KOPT-K1 (cell line): ENCODE results near the gene DOCK1.

ENCODE experiments used
- H3K27ac ChIP-seq: fragments of 200-600 bp; sonication (generic); 2 replicates; pipeline ENCODE4 v1.5.1; 2016; ENCODE audit warnings: antibody characterized with exemption, mild to moderate bottlenecking, low read depth, low read length; ENCODE audit not compliant: poor library complexity, severe bottlenecking
- H3K36me3 ChIP-seq: fragments of 200-600 bp; sonication (generic); 2 replicates; pipeline ENCODE4 v1.5.1; 2017; ENCODE audit warnings: antibody characterized with exemption, mild to moderate bottlenecking, low read length, moderate library complexity; ENCODE audit not compliant: insufficient read depth
- H3K9me3 ChIP-seq: fragments of 200-600 bp; sonication (generic); 2 replicates; pipeline ENCODE4 v1.5.1; 2017; ENCODE audit warnings: antibody characterized with exemption, low read length, mild to moderate bottlenecking; ENCODE audit not compliant: insufficient read depth, poor library complexity, severe bottlenecking

DOCK1 gene

DNA sequence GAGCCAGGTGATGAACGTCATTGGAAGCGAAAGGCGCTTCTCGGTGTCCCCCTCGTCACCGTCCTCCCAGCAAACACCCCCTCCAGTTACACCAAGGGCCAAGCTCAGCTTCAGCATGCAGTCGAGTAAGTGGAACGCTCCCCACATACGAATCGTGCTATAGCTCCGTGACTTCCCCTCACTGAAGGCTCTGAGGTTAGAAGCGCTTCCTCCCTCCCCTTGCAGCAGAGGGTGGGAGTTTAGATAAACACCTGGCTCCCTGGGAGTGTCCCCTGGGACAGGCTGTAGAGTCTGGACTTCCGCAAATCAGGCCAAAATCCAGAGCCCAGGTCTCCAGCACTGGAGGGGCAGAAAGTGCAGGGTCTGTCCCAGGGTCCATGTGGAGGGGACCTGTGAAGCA is 538.9 kb downstream of the DOCK1 start:
- H3K36me3 ChIP-seq: no peaks in the 10 kb centered on the region
- H3K9me3 ChIP-seq: no peaks in the 10 kb centered on the region
- no peak overlapping the region for H3K27ac ChIP-seq

DNA sequence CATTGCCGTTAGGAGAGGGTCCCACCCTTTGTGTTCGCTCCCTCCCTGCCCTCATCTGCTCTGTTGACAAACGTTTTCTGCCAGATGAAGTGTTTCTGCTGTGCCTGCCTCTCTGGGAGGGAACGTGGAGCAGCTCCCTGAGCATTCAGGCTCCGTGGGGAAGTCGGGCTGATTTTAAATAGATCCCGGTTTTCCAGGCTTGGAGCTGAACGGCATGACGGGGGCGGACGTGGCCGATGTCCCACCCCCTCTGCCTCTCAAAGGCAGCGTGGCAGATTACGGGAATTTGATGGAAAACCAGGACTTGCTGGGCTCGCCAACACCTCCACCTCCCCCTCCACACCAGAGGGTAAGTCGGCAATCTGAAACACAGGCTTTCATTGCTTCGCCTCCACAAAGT is 542.0 kb downstream of the DOCK1 start:
- no peaks in the 10 kb centered on the region for H3K9me3 ChIP-seq
- H3K36me3 ChIP-seq: no peaks in the 10 kb centered on the region
- no peak overlapping the region for H3K27ac ChIP-seq

- Histone ChIP-seq H3K36me3 (no peaks in the 10 kb centered on the region), H3K27ac (no peak overlapping the region), H3K9me3 (no peaks in the 10 kb centered on the region)
These were observed 544.3 kb downstream of the DOCK1 start for GRCh38 chr10:127449490-127449889.

DNA sequence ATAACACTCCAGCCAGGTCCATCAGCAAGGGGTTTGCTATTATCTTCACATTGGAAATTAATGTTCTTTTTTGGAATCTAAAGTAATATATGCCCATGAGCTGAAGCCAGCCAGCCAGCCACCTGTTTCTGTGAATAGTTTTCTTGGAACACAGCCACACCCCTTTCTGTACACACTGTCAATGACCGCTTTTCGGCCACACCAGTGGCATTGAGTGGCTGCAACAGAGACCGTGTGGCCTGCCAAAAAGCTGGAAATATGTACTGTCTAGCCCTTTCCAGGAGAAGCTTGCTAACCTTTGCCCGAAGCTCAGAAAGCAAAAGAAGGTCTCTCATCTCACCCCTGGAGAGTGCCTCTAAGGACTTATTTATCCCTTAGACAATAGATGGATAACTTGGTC is 545.4 kb downstream of the DOCK1 start:
- no peaks in the 10 kb centered on the region for H3K36me3 ChIP-seq
- H3K27ac ChIP-seq: no peak overlapping the region
- H3K9me3 ChIP-seq: no peaks in the 10 kb centered on the region

DNA sequence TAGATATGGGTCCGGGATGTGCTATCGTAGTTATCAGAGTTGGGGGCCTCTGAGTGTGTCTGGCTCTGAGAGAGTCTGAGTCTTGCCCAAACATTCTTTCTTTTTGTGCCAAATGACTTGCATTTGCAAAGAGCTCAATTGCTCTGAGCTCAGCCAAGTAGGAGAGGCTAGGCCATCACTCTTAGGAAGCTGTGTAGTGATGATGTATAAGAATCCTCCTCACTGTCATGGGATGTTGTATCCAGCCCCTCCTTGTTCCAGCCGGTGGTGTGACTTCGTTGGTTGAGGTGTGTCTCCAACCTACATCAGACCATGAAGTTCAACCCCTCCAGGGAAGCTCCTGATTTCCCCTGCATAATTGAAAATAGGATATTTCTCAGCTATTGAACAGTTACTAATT is 546.4 kb downstream of the DOCK1 start:
- Histone ChIP-seq H3K27ac (no peak overlapping the region), H3K36me3 (no peaks in the 10 kb centered on the region)

DNA sequence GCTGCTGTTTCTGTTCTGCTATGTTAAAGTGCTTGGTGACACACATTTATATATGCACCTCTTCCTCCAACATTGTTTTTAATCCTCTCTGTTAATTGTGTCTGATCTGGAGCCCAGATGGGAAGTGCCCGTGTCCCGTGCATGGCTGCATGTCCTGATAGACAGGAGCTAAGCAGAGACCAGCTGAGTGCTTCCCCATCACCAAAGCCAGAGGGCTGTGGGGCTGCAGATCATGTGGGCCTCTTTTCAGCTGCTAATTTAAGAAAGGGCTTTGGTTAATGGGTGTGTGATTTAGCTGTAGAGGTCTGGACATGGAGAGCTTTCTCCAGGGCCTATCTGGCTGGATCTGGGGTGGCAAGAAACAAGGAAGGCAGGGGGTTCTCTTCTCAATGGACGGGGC is 547.3 kb downstream of the DOCK1 start:
- Histone ChIP-seq H3K36me3 (no peaks in the 10 kb centered on the region), H3K27ac (no peak overlapping the region), H3K9me3 (no peaks in the 10 kb centered on the region)

More for the DNA sequence above, 546.4 kb downstream of the DOCK1 start:
- no peaks in the 10 kb centered on the region for H3K9me3 ChIP-seq

DNA sequence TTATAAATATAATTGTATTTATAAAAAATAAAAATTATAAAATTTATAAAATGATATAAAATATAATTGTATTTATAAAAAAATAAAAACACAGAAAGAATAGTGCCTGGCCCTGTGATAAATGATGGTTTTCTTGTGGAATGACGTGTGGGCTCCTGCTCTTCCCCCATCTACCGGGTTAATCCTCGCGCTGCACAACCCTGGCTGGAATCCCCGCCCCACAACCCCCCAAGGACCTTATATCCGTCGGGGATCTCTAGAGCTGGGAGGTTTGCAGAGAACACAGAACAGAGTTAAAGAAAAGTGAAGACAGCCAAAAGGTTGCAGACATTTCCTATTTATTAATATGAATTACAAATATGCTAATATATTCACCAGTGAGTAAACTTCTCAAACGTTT is 548.5 kb downstream of the DOCK1 start:
- H3K36me3 ChIP-seq: no peaks in the 10 kb centered on the region
- H3K27ac ChIP-seq: no peak overlapping the region
- H3K9me3 ChIP-seq: no peaks in the 10 kb centered on the region

DNA sequence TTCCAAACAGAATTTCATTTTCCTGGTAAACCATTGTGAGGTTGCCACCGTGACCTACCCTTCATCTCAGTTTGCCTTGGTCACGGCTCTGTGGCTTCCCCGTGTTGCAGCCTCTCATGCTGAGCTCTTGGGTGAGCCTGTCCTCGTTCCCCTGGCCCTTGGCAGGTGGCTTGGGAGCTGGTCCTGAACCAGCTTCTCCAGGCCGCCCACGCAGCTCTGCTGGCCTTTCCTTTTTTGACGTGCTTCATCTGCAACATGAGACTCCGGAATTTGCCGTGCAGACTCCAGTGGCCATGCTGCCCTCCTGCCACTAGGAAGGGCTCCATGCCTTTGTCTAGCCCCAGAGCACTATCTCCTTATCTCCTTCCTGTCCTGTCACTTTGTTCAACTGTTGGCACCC is 550.9 kb downstream of the DOCK1 start:
- H3K36me3 ChIP-seq: no peaks in the 10 kb centered on the region
- H3K27ac ChIP-seq: no peak overlapping the region
- no peaks in the 10 kb centered on the region for H3K9me3 ChIP-seq

DNA sequence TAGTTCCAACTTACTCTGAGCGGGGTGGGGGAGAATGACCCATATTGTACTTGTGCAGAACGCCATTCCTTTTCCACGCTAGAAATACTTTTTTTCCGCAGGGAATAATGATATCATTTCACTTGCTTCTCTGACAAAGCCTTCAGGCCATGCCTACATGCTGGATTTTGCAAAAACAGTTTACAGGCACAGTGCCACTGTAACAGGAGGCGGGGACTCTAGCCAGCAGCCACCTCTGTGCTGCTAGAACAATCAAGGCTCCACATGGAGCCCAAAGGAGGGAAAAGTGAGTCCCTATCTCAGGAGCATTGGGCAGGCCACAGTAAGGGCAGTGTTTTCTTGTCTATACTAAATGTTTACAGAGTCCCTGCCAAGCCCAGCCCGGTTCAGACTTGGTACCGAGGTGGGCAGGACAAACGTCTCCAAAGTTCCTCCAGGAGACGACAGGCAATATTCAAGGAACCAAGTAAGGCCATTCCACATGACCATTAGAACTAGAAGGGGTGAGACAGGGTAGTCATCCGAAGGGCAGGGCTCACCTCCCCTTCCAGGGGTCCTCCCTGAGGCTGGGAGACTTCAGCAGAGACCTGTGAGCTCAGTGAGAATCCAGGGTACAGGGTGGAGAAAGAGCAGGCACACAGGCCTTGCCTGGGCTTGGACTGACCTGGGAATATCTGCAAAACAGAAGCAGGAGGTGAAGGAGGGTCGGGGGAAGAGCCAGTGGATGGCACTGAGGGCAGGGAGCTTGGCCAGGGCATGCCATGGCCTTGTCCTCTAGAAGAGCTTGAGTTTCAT is 553.0 kb downstream of the DOCK1 start:
- H3K36me3 ChIP-seq: no peaks in the 10 kb centered on the region
- H3K27ac ChIP-seq: no peak overlapping the region
- no peaks in the 10 kb centered on the region for H3K9me3 ChIP-seq

GRCh38 chr10:127458829-127459228 is 553.6 kb downstream of the DOCK1 start:
- Histone ChIP-seq H3K36me3 (no peaks in the 10 kb centered on the region), H3K9me3 (no peaks in the 10 kb centered on the region), H3K27ac (no peak overlapping the region)

DNA sequence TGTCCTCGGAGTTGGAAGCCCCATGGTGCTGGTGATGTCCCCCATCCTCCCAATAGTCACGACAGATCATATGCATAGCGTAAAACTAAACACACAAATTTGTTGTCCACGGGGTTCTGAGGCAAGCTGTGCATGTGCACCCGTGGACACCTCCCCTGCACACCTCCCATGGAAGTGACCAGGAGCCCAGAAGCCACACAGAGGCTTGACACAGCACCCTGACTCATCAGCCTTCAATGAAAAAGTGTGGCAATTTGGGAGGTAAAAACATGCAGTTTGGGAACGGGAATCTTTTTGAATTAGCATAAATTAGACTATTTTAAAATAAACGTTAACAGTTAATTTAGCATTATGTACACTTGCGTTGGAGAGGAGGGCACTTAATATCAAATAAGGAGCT is 554.7 kb downstream of the DOCK1 start:
- no peaks in the 10 kb centered on the region for H3K9me3 ChIP-seq
- H3K36me3 ChIP-seq: no peaks in the 10 kb centered on the region
- no peak overlapping the region for H3K27ac ChIP-seq

DNA sequence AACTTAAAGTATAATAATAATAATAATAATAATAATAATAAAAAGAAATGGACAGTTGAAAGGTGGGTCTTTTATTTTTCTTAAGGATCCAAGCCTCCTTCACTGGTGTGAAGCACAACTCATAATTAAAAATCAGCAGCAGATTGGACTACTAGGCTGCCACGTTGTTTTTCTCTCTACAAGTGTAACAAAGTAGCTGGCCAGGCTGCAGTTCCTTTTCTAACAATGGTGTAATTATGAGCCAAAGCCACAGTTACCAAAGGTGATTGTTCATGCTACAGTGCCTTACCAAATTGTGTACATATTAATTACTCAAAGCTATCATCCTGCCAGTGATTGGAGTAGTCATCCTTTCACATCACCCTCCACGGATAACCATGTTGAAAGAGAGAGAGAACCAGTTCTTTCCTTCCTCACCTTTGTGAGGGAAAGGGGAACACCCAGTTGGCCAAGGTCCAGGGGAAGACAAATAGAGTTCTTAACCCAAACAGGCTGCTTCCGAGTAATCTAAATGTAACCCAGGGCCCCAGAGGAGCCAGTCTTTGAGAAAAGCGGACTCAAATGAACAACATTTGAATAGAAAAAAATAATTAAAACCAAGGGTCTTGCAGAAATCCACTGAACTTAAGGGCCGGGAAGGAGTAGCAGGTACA is 557.5 kb downstream of the DOCK1 start:
- Histone ChIP-seq H3K9me3 (no peaks in the 10 kb centered on the region), H3K36me3 (no peaks in the 10 kb centered on the region), H3K27ac (no peak overlapping the region)

- H3K9me3 ChIP-seq: no peaks in the 10 kb centered on the region
- no peaks in the 10 kb centered on the region for H3K36me3 ChIP-seq
- no peak overlapping the region for H3K27ac ChIP-seq
These were observed 558.3 kb downstream of the DOCK1 start for GRCh38 chr10:127463548-127463947.

DNA sequence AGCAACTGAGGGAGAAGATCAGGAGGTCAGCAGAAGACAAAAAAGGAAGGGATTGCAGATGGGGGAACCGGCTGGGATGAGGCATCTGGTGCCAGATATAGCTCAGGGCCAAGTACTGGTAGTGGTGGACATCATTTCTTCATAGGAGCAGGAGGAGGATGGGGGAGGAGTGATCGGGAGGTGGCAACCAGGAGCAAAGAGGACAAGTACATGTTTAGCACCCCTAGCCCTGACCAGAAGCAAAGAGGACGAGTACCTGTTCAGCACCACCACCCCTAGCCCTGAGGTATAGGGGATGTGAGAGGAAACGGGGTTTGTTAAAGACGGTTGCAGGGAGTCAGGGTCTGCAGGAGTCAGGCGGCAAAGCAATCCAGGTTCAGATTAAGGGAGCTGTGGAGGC is 559.3 kb downstream of the DOCK1 start:
- no peaks in the 10 kb centered on the region for H3K9me3 ChIP-seq
- no peaks in the 10 kb centered on the region for H3K36me3 ChIP-seq
- H3K27ac ChIP-seq: no peak overlapping the region

GRCh38 chr10:127467811-127468210 is 562.6 kb downstream of the DOCK1 start:
- H3K36me3 ChIP-seq: no peaks in the 10 kb centered on the region
- H3K27ac ChIP-seq: no peak overlapping the region
- no peaks in the 10 kb centered on the region for H3K9me3 ChIP-seq

GRCh38 chr10:127468632-127469031 is 563.4 kb downstream of the DOCK1 start:
- Histone ChIP-seq H3K27ac (no peak overlapping the region), H3K9me3 (no peaks in the 10 kb centered on the region), H3K36me3 (no peaks in the 10 kb centered on the region)
